H9 (cell line): Measurements from ENCODE around the gene TMEM132C. TPM values are rescaled to one million over a fixed set of nuclear protein-coding genes. Genes with fewer than 3 reads are reported as not detected.

ENCODE experiments used
- DNase-seq: peaks from one replicate; pipeline ENCODE4 v3.0.0-alpha.2; 2017
- H2AFZ ChIP-seq: one replicate; pipeline ENCODE4 v1.6.1; 2013; ENCODE audit warnings: mild to moderate bottlenecking, low read length, control low read depth, moderate library complexity
- H2AK5ac ChIP-seq: 2 replicates; pipeline ENCODE4 v1.6.1; 2013; ENCODE audit warnings: low read length, control low read depth, mixed read lengths; ENCODE audit not compliant: insufficient read length
- H2BK120ac ChIP-seq: one replicate; pipeline ENCODE4 v1.6.1; 2013; ENCODE audit warnings: low read depth, mild to moderate bottlenecking, low read length, control low read depth, inconsistent platforms; ENCODE audit not compliant: poor library complexity, severe bottlenecking
- H2BK12ac ChIP-seq: 2 replicates; pipeline ENCODE4 v1.6.1; 2013; ENCODE audit warnings: low read length, control low read depth, mixed read lengths, low read depth; ENCODE audit not compliant: insufficient read length
- H2BK15ac ChIP-seq: 2 replicates; pipeline ENCODE4 v1.6.1; 2013; ENCODE audit warnings: low read depth, low read length, control low read depth
- H2BK20ac ChIP-seq: one replicate; pipeline ENCODE4 v1.6.1; 2013; ENCODE audit warnings: low read depth, mild to moderate bottlenecking, low read length, control low read depth, inconsistent platforms; ENCODE audit not compliant: poor library complexity, severe bottlenecking
- H2BK5ac ChIP-seq: 2 replicates; pipeline ENCODE4 v1.6.1; 2013; ENCODE audit warnings: low read length, control low read depth, mixed read lengths; ENCODE audit not compliant: insufficient read length
- H3K14ac ChIP-seq: 2 replicates; pipeline ENCODE4 v1.6.1; 2013; ENCODE audit warnings: low read length, control low read depth; ENCODE audit not compliant: insufficient read depth
- H3K18ac ChIP-seq: 2 replicates; pipeline ENCODE4 v1.6.1; 2013; ENCODE audit warnings: low read depth, mild to moderate bottlenecking, mixed read lengths, low read length, control low read depth; ENCODE audit not compliant: insufficient read length
- H3K23ac ChIP-seq: 2 replicates; pipeline ENCODE4 v1.6.1; 2013; ENCODE audit warnings: low read length, control low read depth, mixed read lengths, low read depth; ENCODE audit not compliant: insufficient read length
- H3K23me2 ChIP-seq: 2 replicates; pipeline ENCODE4 v1.6.1; 2013; ENCODE audit warnings: low read depth, mild to moderate bottlenecking, mixed read lengths, low read length, control low read depth; ENCODE audit not compliant: insufficient read length, poor library complexity, severe bottlenecking
- H3K27ac ChIP-seq: 2 replicates; pipeline ENCODE4 v1.5.1; 2013; ENCODE audit warnings: low read length, control low read depth, mixed read lengths, low read depth; ENCODE audit not compliant: insufficient read length
- H3K27me3 ChIP-seq: 2 replicates; pipeline ENCODE4 v1.6.1; 2013; ENCODE audit warnings: low read length, control low read depth, inconsistent platforms; ENCODE audit not compliant: insufficient read depth
- H3K4ac ChIP-seq: 2 replicates; pipeline ENCODE4 v1.6.1; 2013; ENCODE audit warnings: low read depth, mild to moderate bottlenecking, control low read depth, inconsistent platforms, low read length, moderate library complexity
- H3K4me1 ChIP-seq: 2 replicates; pipeline ENCODE4 v1.6.1; 2013; ENCODE audit warnings: low read length, control low read depth, inconsistent platforms; ENCODE audit not compliant: insufficient read depth
- H3K4me2 ChIP-seq: 2 replicates; pipeline ENCODE4 v1.6.1; 2013; ENCODE audit warnings: low read length, control low read depth, mixed read lengths; ENCODE audit not compliant: insufficient read length, insufficient read depth
- H3K56ac ChIP-seq: 2 replicates; pipeline ENCODE4 v1.6.1; 2013; ENCODE audit warnings: low read depth, mild to moderate bottlenecking, mixed read lengths, low read length, control low read depth; ENCODE audit not compliant: insufficient read length
- H3K79me1 ChIP-seq: 2 replicates; pipeline ENCODE4 v1.6.1; 2013; ENCODE audit warnings: low read depth, mild to moderate bottlenecking, moderate library complexity, low read length, control low read depth, inconsistent platforms; ENCODE audit not compliant: insufficient read depth, poor library complexity, severe bottlenecking
- H3K79me2 ChIP-seq: 2 replicates; pipeline ENCODE4 v1.6.1; 2013; ENCODE audit warnings: low read length, control low read depth, inconsistent platforms; ENCODE audit not compliant: insufficient read depth
- H3K9ac ChIP-seq: 2 replicates; pipeline ENCODE4 v1.6.1; 2013; ENCODE audit warnings: low read length, control low read depth, mixed read lengths; ENCODE audit not compliant: insufficient read length; ENCODE audit errors: extremely low read depth
- H3K9me3 ChIP-seq: one replicate; pipeline ENCODE4 v1.6.1; 2013; ENCODE audit warnings: low read depth, low read length, inconsistent platforms; ENCODE audit not compliant: control insufficient read depth
- H3T11ph ChIP-seq: one replicate; pipeline ENCODE4 v1.6.1; 2013; ENCODE audit warnings: mild to moderate bottlenecking, low read length, control low read depth, inconsistent platforms
- H4K20me1 ChIP-seq: one replicate; pipeline ENCODE4 v1.6.1; 2013; ENCODE audit not compliant: control insufficient read depth, insufficient read length, insufficient read depth
- H4K5ac ChIP-seq: 2 replicates; pipeline ENCODE4 v1.6.1; 2013; ENCODE audit warnings: low read depth, mild to moderate bottlenecking, mixed read lengths, low read length, control low read depth; ENCODE audit not compliant: insufficient read length
- H4K8ac ChIP-seq: replicated peaks from 2 replicates; pipeline ENCODE4 v1.6.1; 2013; ENCODE audit warnings: low read length, control low read depth, mixed read lengths, low read depth; ENCODE audit not compliant: insufficient read length
- H4K91ac ChIP-seq: 2 replicates; pipeline ENCODE4 v1.6.1; 2013; ENCODE audit warnings: low read depth, mild to moderate bottlenecking, moderate library complexity, mixed read lengths, low read length, control low read depth; ENCODE audit not compliant: insufficient read length
- H3K27ac Mint-ChIP-seq, 3 experiments: 2 replicates in 2 of 3; 3 replicates in 1 of 3; pipeline ENCODE4 v1.8.0; 2020 to 2021; ENCODE audit warnings: mixed read lengths in 3 of 3, mild to moderate bottlenecking in 1 of 3, moderate library complexity in 1 of 3
- H3K27me3 Mint-ChIP-seq: 2 replicates; pipeline ENCODE4 v1.8.0; 2021; ENCODE audit warnings: low read depth, mild to moderate bottlenecking, moderate library complexity, mixed read lengths
- H3K36me3 Mint-ChIP-seq, 3 experiments: 2 replicates in 2 of 3; 3 replicates in 1 of 3; pipeline ENCODE4 v1.8.0; 2020 to 2021; ENCODE audit warnings: low read depth in 3 of 3, mixed read lengths in 3 of 3; ENCODE audit not compliant: insufficient read depth in 1 of 3
- H3K4me1 Mint-ChIP-seq, 2 experiments: 2 replicates each; pipeline ENCODE4 v1.8.0; 2020; ENCODE audit warnings: mixed read lengths in 2 of 2
- H3K4me3 Mint-ChIP-seq, 2 experiments: 2 replicates in 1 of 2; 3 replicates in 1 of 2; pipeline ENCODE4 v1.8.0; 2020 to 2021; ENCODE audit warnings: mild to moderate bottlenecking in 2 of 2, mixed read lengths in 2 of 2, moderate library complexity in 1 of 2
- H3K9me3 Mint-ChIP-seq, 2 experiments: 2 replicates in 1 of 2; 3 replicates in 1 of 2; pipeline ENCODE4 v1.8.0; 2020; ENCODE audit warnings: mild to moderate bottlenecking in 2 of 2, mixed read lengths in 2 of 2, moderate library complexity in 1 of 2
- WGBS: extraction: QIAGEN DNeasy Blood & Tissue Kit; methylation state at CpG from one replicate; pipeline ENCODE4 v1.1.7; 2013; ENCODE audit warnings: missing lambda C conversion rate, low lambda C conversion rate, mixed read lengths; ENCODE audit not compliant: insufficient read length; ENCODE audit errors: extremely low coverage; 5-methylcytosine and 5-hydroxymethylcytosine counted together
- total RNA-seq: library from RNA; stranded (reverse); gene quantifications from 2 replicates; pipeline ENCODE4 v1.2.1, GENCODE V29; 2021
- TF ChIP-seq, protein P1 (sequence below): fragments of 200-600 bp; sonication (generic); conservative IDR thresholded peaks from 3 replicates; pipeline ENCODE4 v1.8.0; 2021; ENCODE audit warnings: antibody characterized with exemption, mild to moderate bottlenecking

Gene TMEM132C
- total RNA-seq, 1 experiment from 2014 or later, result 0.22 TPM

DNA sequence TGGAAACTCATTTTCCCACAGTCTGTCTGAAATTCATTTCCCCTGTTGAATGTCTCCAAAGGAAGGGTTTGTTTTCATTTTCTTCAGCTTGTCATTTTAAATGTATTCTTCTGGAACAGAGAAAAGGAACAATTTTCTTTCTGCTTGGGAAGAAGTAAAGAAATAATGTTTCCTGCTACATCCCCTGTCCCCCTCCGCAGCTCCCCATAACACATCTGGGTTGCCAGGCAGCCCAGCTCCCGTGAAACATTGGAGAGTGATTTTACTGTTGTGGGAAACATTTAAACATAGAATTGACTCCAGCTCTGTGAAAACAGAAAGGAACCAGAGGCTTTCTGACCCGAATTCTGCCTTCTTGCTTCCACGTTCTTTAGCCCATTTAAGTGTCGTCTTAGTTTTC is 159.5 kb downstream of the TMEM132C start:
- Histone ChIP-seq H3K14ac (no peak overlapping the region), H4K5ac (no peak overlapping the region), H2AK5ac (no peak overlapping the region), H2BK5ac (no peak overlapping the region), H3K9ac (no peak overlapping the region), H2BK12ac (no peak overlapping the region), H3K27ac (no peak overlapping the region), H3K4me1 (no peaks in the 10 kb centered on the region), H2BK20ac (no peak overlapping the region), H3K23ac (no peak overlapping the region), H3K79me1 (no peaks in the 10 kb centered on the region), H3K27me3 (no peaks in the 10 kb centered on the region), H4K8ac (no peak overlapping the region), H4K91ac (no peak overlapping the region), H3K79me2 (no peaks in the 10 kb centered on the region), H3K4me2 (no peak overlapping the region), H2BK15ac (no peak overlapping the region), H3T11ph (no peak overlapping the region), H2BK120ac (no peak overlapping the region), H3K23me2 (no peaks in the 10 kb centered on the region), H3K18ac (no peak overlapping the region), H4K20me1 (no peaks in the 10 kb centered on the region), H3K56ac (no peak overlapping the region), H3K9me3 (no peaks in the 10 kb centered on the region), H2AFZ (no peak overlapping the region), H3K4ac (no peak overlapping the region)
- no CpG with 5 or more reads among the region's 5 CpGs for WGBS
- Mint-ChIP-seq H3K4me1 (no peaks in the 10 kb centered on the region), H3K27ac (no peak overlapping the region), H3K4me3 (no peak overlapping the region), H3K36me3 (no peaks in the 10 kb centered on the region), H3K9me3 (no peaks in the 10 kb centered on the region), H3K27me3 (peaks cover 26% of the 10 kb centered on the region)
- no peak for DNase-seq
- TF ChIP-seq, protein P1, sequence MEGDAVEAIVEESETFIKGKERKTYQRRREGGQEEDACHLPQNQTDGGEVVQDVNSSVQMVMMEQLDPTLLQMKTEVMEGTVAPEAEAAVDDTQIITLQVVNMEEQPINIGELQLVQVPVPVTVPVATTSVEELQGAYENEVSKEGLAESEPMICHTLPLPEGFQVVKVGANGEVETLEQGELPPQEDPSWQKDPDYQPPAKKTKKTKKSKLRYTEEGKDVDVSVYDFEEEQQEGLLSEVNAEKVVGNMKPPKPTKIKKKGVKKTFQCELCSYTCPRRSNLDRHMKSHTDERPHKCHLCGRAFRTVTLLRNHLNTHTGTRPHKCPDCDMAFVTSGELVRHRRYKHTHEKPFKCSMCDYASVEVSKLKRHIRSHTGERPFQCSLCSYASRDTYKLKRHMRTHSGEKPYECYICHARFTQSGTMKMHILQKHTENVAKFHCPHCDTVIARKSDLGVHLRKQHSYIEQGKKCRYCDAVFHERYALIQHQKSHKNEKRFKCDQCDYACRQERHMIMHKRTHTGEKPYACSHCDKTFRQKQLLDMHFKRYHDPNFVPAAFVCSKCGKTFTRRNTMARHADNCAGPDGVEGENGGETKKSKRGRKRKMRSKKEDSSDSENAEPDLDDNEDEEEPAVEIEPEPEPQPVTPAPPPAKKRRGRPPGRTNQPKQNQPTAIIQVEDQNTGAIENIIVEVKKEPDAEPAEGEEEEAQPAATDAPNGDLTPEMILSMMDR, result no peak
